ENCODE results near the gene ANGEL1. TPM values are rescaled to one million over a fixed set of nuclear protein-coding genes. Genes with fewer than 3 reads are reported as not detected.

ANGEL1 gene
- polyA plus RNA-seq, 1 of the 3 experiments (the other 2 are of a cell fraction), result 14.1 TPM

GRCh38 chr14:76861574-76862255, 49.0 kb upstream of the ANGEL1 start:
- ChIA-PET CTCF (interaction anchor here (1.2 to 9.6 kb wide), 7 partner anchors 7 to 209 kb away, joined by 3 to 72 read pairs (median 5); no protein-coding TSS in a partner anchor), POLR2A (no interaction called here)
- no peak for DNase-seq
- no peak overlapping the region for H2AFZ ChIP-seq (ENCODE audit: low read depth)
- no peaks in the 10 kb centered on the region for H4K20me1 ChIP-seq (ENCODE audit: insufficient read depth)
- no peak overlapping the region for H3K4me3 ChIP-seq (ENCODE audit: low read depth in 2 of 2, low read length in 1 of 2)
- peaks cover 13% of the 10 kb centered on the region for H3K27me3 ChIP-seq (ENCODE audit: insufficient read depth)
- H3K9me3 ChIP-seq, result no peaks in the 10 kb centered on the region
- H3F3A ChIP-seq (replicated peaks; ENCODE audit: insufficient read depth), result no peaks in the 10 kb centered on the region
- H3K9ac ChIP-seq, result no peak overlapping the region
- TF ChIP-seq USF1 (IDR thresholded peaks at IDR 0.05; ENCODE audit: borderline replicate concordance, low read depth) (no peak), REST (IDR thresholded peaks at IDR 0.05; ENCODE audit: low read depth, low read length) (no peak), SMC3 (IDR thresholded peaks at IDR 0.05; ENCODE audit: low read depth, low read length) (no peak), ZBTB33 (IDR thresholded peaks at IDR 0.05; ENCODE audit: borderline replicate concordance, low read depth) (no peak), RFX5 (IDR thresholded peaks at IDR 0.05; ENCODE audit: low read length) (no peak), FOSL2 (IDR thresholded peaks at IDR 0.05; ENCODE audit: borderline replicate concordance, low read depth) (no peak), NFIC (IDR thresholded peaks at IDR 0.05; ENCODE audit: borderline replicate concordance) (no peak), RCOR1 (IDR thresholded peaks at IDR 0.05; ENCODE audit: low read length) (no peak), PBX3 (IDR thresholded peaks at IDR 0.05) (no peak), EP300 (IDR thresholded peaks at IDR 0.05; ENCODE audit: borderline replicate concordance in 1 of 2, low read depth in 1 of 2, low read length in 1 of 2) (no peak), EZH2phosphoT487 (IDR thresholded peaks at IDR 0.05; ENCODE audit: borderline replicate concordance, low read depth) (no peak), CTCF (IDR thresholded peaks at IDR 0.05) (no peak), MAX (IDR thresholded peaks at IDR 0.05; ENCODE audit: low read depth) (no peak)
- no peak overlapping the region for H3K4me2 ChIP-seq
- 38% methylated on average over 8 of the region's 10 CpGs for WGBS (ENCODE audit: low lambda C conversion rate)
- no peaks in the 10 kb centered on the region; a peak in 1 of 4 replicates for H3K4me1 ChIP-seq (ENCODE audit: control insufficient read depth in 1 of 2, insufficient read depth in 2 of 2, low read depth in 1 of 2, low read length in 1 of 2)
- H3K27ac ChIP-seq (ENCODE audit: low read depth in 2 of 2, low read length in 1 of 2), result no peak overlapping the region
- no peaks in the 10 kb centered on the region for H3K36me3 ChIP-seq (replicated peaks in 1 of 2; ENCODE audit: control insufficient read depth in 1 of 2, insufficient read depth in 2 of 2, low read length in 1 of 2)
- no peaks in the 10 kb centered on the region for H3K9me2 ChIP-seq
- H3K79me2 ChIP-seq (ENCODE audit: insufficient read depth), result no peaks in the 10 kb centered on the region

All from SK-N-SH (cell line).